GM18505 (cell line): Measurements from ENCODE around the gene CCDC15.

Experiments
- ATAC-seq: cut with Tn5 transposase; IDR thresholded peaks from one replicate; pipeline ENCODE4 v1.9.1; 2021; ENCODE audit not compliant: unreplicated experiment
- POLR2A ChIP-seq: IDR thresholded peaks from 4 replicates; pipeline ENCODE4 v1.6.1; 2011; ENCODE audit warnings: borderline replicate concordance; ENCODE audit not compliant: insufficient read depth, insufficient read length; ENCODE audit errors: extremely low read depth

Gene CCDC15

GRCh38 chr11:125090816-125091215, 136.8 kb downstream of the CCDC15 start:
- ATAC-seq: no peak
- TF ChIP-seq POLR2A: no peak
